GM18951 (cell line): Measurements from ENCODE around the gene DYNC1I1.

ENCODE experiments used
- POLR2A ChIP-seq: IDR thresholded peaks from 4 replicates; pipeline ENCODE4 v1.6.1; 2011; ENCODE audit warnings: mild to moderate bottlenecking; ENCODE audit not compliant: insufficient read length, insufficient read depth; ENCODE audit errors: extremely low read depth
- in situ Hi-C: fragments of 300-500 bp; cut with MboI; formaldehyde crosslinking; loops from one replicate; pipeline ENCODE4 v1.12.0; 2022; ENCODE audit warnings: low sequenced_read_pairs, mixed read lengths, inconsistent platforms; ENCODE audit not compliant: unreplicated experiment

Gene DYNC1I1

DNA sequence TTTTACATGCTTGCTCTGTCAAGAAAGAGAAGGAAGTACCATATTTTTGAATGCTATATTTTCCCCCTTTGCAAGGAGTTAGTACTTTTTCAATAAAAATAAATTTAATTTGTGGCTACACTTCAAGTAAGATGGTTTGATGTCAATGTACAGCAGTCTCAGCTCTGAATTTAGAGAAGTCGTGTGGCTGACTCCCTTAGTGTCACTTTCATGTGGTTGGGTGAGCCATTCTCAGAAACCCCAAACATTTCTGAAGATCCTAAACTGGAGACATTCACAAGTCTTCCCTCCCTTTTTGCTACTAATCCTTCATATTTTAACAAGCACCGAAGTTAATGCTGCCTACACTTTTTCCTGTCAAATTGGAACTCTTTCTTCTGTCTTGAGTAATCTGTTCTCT is 244.4 kb downstream of the DYNC1I1 start:
- no peak for TF ChIP-seq POLR2A
- in situ Hi-C loops, result no loop called here

- TF ChIP-seq POLR2A, result no peak
- in situ Hi-C loops, result no loop called here
Measured at GRCh38 chr7:96017877-96018276, 245.5 kb downstream of the DYNC1I1 start.

DNA sequence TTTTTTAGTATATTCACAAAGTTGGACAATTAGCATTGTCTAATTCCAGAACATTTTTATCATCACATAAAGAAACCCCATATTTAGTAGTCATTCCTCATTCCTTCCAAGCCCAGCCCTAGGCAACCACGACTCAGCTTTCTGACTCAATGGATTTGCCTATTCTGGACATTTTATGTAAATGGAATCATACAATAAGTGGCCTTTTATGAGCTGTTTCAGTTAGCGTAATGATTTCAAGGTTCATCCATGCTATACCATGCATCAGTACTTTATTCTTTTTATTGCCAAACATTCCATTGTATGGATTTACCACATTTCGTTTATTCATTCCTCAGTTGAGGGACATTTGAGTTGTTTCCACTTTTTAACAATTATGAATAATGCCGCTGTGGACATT is 249.2 kb downstream of the DYNC1I1 start:
- no peak for TF ChIP-seq POLR2A
- in situ Hi-C loops, result no loop called here

DNA sequence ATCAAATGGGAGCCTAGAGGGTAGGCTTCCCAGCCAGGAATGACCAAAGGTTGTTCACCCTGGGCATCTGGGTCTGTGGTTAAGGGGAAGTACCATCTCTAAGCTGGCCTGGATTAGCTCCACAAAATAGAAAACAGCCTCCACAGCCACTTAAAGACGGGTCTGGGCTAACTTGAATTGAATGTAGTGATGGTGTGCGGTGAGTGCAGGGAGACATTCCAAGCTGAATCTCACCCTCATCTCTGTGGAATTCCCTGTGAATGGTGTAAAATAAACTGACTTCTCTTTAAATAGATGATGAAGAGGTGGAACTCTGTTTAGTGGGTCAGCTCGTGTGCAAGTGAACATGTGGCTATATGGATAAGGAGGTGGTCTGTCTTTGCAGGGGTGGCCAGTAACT is 251.0 kb downstream of the DYNC1I1 start:
- TF ChIP-seq POLR2A, result no peak
- in situ Hi-C loops, result no loop called here

GRCh38 chr7:96026010-96026409 is 253.7 kb downstream of the DYNC1I1 start:
- in situ Hi-C loops, result no loop called here
- TF ChIP-seq POLR2A, result no peak

- in situ Hi-C loops, result no loop called here
- no peak for TF ChIP-seq POLR2A
Measured at GRCh38 chr7:96026611-96027010, 254.3 kb downstream of the DYNC1I1 start.

DNA sequence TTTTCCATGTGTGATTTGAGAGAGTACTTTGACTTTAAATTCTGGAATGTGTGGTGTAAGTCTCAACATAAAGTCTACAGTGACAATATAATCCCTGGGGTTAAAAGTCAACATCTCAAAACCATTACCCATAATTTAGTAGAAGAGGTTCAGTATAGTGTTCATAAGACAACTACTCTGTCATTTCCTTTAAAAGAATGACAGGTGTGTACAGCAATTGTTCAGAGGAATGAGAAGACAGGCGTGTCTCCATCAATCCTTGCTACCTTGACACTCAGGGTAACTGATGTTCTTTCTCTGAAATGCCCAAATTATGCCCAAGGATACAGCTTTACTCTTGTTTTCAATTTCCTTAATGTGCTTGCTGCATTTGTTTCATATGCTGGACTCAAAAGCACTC is 256.4 kb downstream of the DYNC1I1 start:
- TF ChIP-seq POLR2A, result no peak
- in situ Hi-C loops, result no loop called here

DNA sequence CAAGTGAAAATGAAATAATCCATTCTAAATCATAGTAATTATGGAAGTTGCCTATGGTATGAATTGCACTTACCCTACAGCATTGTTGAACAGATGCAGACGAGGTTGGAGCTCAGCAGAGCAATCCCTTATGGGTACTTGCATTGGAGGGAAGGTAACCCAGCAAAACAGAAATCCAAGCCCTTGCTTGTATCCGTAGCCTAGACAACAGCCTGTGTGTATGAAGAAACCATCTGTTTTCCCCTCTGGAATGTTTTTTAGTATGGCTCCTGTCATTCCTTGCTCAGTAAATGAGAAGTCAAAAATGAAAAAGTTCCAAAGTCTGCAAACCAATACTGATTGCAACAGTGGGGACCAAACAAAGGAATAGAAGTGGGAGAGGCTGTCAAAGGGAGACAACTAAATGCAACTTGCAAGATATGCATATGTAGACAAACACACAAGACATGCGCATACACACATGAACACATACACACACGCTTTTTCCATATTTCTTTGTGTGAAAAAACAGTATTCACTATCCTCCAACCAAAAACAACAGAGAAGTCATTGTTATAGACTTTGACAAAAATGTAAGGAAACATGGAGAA is 260.8 kb downstream of the DYNC1I1 start:
- in situ Hi-C loops, result no loop called here
- TF ChIP-seq POLR2A, result no peak

DNA sequence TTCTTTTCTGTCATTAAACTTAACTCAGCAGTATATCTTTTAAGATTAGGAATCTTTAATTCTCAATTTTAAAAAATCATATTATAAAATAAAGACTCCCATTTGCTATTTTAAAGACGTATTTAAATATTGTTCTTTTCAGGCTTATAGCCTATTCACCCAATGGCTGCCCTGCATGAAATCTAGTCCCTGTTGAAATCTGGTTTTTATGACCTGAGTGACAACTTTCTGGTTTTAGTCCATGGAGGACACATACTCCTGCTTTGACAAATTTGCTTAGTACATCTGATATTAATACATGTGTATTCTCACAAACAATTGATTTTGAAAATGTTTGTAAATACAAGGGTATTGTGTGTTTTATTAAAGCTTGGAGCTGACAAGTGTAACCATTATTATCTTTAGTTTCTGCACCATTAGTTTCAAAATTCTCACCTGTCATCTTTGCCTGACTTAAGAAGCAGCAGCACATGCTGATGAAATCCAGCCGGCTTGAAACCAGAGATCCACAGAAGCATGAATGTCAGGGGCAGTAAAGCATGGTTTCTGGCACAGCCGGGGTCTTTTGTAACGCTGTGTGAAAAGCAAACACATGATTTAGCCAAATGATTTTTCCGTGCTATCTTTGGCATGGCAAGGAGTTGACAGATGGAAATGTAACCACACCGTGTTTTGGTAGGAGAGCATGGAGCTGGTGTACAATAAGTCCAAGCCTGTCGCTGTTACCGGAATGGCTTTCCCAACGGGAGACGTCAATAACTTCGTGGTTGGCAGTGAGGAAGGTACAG is 262.8 kb downstream of the DYNC1I1 start:
- in situ Hi-C loops, result no loop called here
- TF ChIP-seq POLR2A, result no peak

- no peak for TF ChIP-seq POLR2A
- in situ Hi-C loops, result no loop called here
Measured at GRCh38 chr7:96040250-96040772, 268.0 kb downstream of the DYNC1I1 start.

GRCh38 chr7:96041171-96041570 is 268.8 kb downstream of the DYNC1I1 start:
- no peak for TF ChIP-seq POLR2A
- in situ Hi-C loops, result no loop called here

DNA sequence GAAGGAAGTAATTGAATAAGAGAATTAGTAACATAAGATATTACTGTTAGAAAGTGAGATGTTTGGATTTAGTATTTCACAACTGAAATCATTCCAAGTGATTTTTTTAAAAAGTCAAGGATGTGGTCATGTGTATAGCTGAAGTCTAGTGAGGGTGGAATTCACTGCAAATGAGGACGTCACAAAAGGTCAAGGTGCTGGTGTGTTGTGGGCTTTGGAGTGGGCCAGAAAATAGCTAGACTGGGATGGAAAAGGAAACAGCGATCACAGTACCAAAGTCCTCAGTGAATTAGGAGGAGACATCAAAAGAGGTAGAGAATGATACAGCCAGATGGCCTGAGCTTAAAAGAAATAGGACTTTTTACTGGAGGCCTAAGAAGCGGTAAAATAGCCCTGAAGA is 272.8 kb downstream of the DYNC1I1 start:
- TF ChIP-seq POLR2A, result no peak
- in situ Hi-C loops, result no loop called here

DNA sequence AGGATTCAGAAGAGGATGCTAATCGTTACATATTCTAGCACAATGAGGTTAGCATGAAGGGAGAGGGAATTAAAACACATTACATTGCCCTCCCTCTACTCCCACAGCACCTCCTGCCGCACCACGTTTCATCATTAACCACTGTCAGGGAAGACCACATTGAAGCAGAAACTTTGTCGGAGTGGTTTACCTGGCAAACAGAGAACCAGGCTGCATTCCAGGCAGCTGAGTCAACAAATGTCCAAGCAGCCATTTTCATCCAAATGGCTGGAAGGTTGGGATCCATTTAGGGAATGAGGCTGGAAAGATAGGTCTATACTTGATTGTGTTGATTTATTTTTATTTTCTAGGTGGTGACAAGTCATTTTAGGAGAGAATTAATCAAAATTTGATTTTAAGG is 273.6 kb downstream of the DYNC1I1 start:
- no peak for TF ChIP-seq POLR2A
- in situ Hi-C loops, result no loop called here

- in situ Hi-C loops, result loop anchor here (25.0 kb wide), 1 partner anchor 985 kb away; no protein-coding TSS in a partner anchor
- TF ChIP-seq POLR2A, result no peak
Measured at GRCh38 chr7:96052289-96052688, 279.9 kb downstream of the DYNC1I1 start.
